Esophagus muscularis mucosa (tissue), 4 donors: ENCODE measurements around the gene GPR85.

Experiments used
- EP300 ChIP-seq: sonication (generic); formaldehyde crosslinking; IDR thresholded peaks from one replicate; pipeline ENCODE4 v1.6.1; 2017; ENCODE audit warnings: antibody characterized with exemption
- POLR2A ChIP-seq: fragments of 450-650 bp; IDR thresholded peaks from one replicate; pipeline ENCODE4 v1.6.1; 2017; ENCODE audit warnings: antibody characterized with exemption, moderate library complexity, mild to moderate bottlenecking, low read depth
- POLR2AphosphoS5 ChIP-seq, 2 donors: sonication (generic); formaldehyde crosslinking; IDR thresholded peaks; one replicate each; pipeline ENCODE4 v1.6.1; 2017; ENCODE audit warnings: antibody characterized with exemption in 2 of 2
- TF ChIP-seq, protein P1 (sequence below), 3 experiments: fragments of 200-600 bp in 2 of 3; fragments of 450-650 bp in 1 of 3; sonication (generic) in 2 of 3; IDR thresholded peaks; one replicate each; pipeline ENCODE4 v1.5.1; 2017 to 2019; ENCODE audit warnings: antibody characterized with exemption in 3 of 3, mild to moderate bottlenecking in 2 of 3, moderate library complexity in 1 of 3

DNA sequence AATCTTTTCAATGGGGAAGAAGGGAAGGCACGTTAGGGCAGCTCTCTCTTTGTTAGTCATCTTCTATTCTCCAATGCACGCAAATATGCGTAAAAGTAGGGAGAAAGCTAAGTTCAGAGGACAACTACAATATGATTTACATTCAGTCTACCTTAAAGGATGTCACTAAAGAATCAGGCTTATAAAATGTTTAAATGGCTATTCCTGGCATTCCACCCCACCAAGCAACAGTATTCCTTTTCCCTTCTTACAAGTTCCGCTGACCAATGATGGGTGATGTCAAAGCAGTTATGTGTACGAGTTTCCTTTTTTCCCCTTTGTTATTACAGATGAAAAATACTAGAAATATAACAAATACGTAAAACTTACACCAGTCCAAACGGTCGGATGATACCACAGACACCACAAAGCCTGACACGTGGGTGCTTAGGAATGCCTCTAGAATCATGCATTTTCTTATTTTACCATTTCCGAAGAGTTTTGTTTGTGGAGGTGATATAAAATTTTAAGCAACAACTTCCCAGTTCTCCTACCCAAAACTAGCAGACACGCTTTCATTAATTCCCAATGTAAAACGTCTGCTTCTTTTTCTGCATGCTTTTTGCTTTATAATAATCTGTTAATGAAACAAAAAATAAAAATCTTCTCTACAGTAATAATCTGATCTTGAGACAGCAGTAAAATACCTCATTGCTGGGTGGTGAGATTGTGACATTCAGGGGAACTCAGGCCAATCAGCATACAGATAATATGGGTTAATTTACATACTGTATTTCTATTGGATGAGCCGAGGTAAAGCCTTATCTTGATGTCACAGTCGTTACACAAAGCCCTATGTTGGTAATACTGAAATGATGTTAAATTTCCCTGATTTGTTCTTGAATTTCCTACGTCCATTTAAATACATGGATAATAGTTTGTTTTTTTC lies 708 bp upstream of the GPR85 start:
- TF ChIP-seq POLR2A, result no peak
- TF ChIP-seq, protein P1, sequence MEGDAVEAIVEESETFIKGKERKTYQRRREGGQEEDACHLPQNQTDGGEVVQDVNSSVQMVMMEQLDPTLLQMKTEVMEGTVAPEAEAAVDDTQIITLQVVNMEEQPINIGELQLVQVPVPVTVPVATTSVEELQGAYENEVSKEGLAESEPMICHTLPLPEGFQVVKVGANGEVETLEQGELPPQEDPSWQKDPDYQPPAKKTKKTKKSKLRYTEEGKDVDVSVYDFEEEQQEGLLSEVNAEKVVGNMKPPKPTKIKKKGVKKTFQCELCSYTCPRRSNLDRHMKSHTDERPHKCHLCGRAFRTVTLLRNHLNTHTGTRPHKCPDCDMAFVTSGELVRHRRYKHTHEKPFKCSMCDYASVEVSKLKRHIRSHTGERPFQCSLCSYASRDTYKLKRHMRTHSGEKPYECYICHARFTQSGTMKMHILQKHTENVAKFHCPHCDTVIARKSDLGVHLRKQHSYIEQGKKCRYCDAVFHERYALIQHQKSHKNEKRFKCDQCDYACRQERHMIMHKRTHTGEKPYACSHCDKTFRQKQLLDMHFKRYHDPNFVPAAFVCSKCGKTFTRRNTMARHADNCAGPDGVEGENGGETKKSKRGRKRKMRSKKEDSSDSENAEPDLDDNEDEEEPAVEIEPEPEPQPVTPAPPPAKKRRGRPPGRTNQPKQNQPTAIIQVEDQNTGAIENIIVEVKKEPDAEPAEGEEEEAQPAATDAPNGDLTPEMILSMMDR (IDR thresholded peaks at IDR 0.05), result no peak
- TF ChIP-seq EP300, result no peak
- TF ChIP-seq POLR2AphosphoS5 (IDR thresholded peaks at IDR 0.05), result no peak
